Activated CD8-positive, alpha-beta T cell treated with anti-CD3 and anti-CD28 coated beads for 36 hours (primary cell): ENCODE data around the gene BAD. TPM values are rescaled to one million over a fixed set of nuclear protein-coding genes. Genes with fewer than 3 reads are reported as not detected.

Experiments used
- ATAC-seq: fragments of 200-7000 bp; cut with Tn5 transposase; one replicate; pipeline ENCODE4 v1.10.0; 2021; ENCODE audit warnings: mild to moderate bottlenecking, moderate library complexity
- CTCF ChIA-PET: fragments of 350-600 bp; sonication (Branson Sonifier 250); formaldehyde crosslinking; loops from one replicate; lab custom pipeline; 2021; ENCODE audit warnings: antibody characterized with exemption; lab: Charles Lee
- POLR2A ChIA-PET: fragments of 350-600 bp; sonication (Branson Sonifier 250); formaldehyde crosslinking; loops from one replicate; lab custom pipeline; 2021; ENCODE audit warnings: antibody characterized with exemption; lab: Charles Lee
- DNase-seq: peaks from one replicate; pipeline ENCODE4 v3.0.0-alpha.2; 2020
- H3K27ac Mint-ChIP-seq: one replicate; pipeline ENCODE4 v1.8.0; 2021; ENCODE audit warnings: mild to moderate bottlenecking, mixed read lengths
- H3K27me3 Mint-ChIP-seq: one replicate; pipeline ENCODE4 v1.8.0; 2021; ENCODE audit warnings: mixed read lengths
- H3K36me3 Mint-ChIP-seq: one replicate; pipeline ENCODE4 v1.8.0; 2021; ENCODE audit warnings: low read depth, mixed read lengths
- H3K4me1 Mint-ChIP-seq: one replicate; pipeline ENCODE4 v1.8.0; 2021; ENCODE audit warnings: low read depth, mixed read lengths
- H3K4me3 Mint-ChIP-seq: one replicate; pipeline ENCODE4 v1.8.0; 2021; ENCODE audit warnings: mild to moderate bottlenecking, moderate library complexity, mixed read lengths
- H3K9me3 Mint-ChIP-seq: one replicate; pipeline ENCODE4 v1.8.0; 2021; ENCODE audit warnings: mixed read lengths
- intact Hi-C: fragments of 100-400 bp; cut with micrococcal nuclease; formaldehyde crosslinking; loops from one replicate; pipeline ENCODE4 v1.10.0; 2022
- total RNA-seq, 2 experiments: library from RNA; stranded (reverse); gene quantifications; one replicate each; pipeline ENCODE4 v1.2.3, GENCODE V29; 2021
- TF ChIP-seq, protein P1 (sequence below): fragments of 200-600 bp; IDR thresholded peaks from one replicate; pipeline ENCODE4 v1.8.0; 2022; ENCODE audit warnings: antibody characterized with exemption, mild to moderate bottlenecking

BAD gene
- total RNA-seq, 2 experiments from 2014 or later, result 17.2 to 17.7 TPM

DNA sequence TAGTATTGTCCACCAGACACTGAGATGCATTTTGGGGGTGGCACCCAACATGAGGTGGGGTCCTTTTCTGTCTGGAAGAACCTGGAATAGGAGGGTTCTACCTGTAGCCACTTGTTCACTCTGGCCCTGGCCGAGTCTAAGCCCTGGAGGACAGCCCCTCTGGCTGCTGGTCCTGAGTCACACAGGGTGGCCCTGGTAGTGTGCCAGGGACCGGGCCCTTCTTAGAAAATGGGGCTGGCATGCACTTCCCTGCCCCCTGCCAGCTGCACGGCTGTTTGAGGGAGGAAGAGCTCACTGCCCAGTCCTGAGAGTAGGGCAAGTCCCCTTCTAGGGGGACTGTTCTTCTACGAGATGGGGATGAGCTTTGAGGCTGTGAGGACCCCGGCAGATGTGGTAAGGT, 31.0 kb downstream of the BAD start:
- DNase-seq, result no peak
- H3K36me3 Mint-ChIP-seq, result peaks cover 2% of the 10 kb centered on the region
- ChIA-PET CTCF (interaction anchor here (0.7 to 1.0 kb wide), 2 partner anchors 48 kb away, joined by 3 read pairs; no protein-coding TSS in a partner anchor), POLR2A (interaction anchor here (3.1 kb wide), 1 partner anchor 14 kb away, joined by 11 read pairs; no protein-coding TSS in a partner anchor)
- H3K27ac Mint-ChIP-seq, result no peak overlapping the region
- peaks cover 14% of the 10 kb centered on the region for H3K4me1 Mint-ChIP-seq
- H3K27me3 Mint-ChIP-seq, result no peaks in the 10 kb centered on the region
- H3K9me3 Mint-ChIP-seq, result no peaks in the 10 kb centered on the region
- peak overlapping the region; percentile 18 for H3K4me3 Mint-ChIP-seq
- intact Hi-C loops, result no loop called here
- no peak for ATAC-seq
- TF ChIP-seq, protein P1, sequence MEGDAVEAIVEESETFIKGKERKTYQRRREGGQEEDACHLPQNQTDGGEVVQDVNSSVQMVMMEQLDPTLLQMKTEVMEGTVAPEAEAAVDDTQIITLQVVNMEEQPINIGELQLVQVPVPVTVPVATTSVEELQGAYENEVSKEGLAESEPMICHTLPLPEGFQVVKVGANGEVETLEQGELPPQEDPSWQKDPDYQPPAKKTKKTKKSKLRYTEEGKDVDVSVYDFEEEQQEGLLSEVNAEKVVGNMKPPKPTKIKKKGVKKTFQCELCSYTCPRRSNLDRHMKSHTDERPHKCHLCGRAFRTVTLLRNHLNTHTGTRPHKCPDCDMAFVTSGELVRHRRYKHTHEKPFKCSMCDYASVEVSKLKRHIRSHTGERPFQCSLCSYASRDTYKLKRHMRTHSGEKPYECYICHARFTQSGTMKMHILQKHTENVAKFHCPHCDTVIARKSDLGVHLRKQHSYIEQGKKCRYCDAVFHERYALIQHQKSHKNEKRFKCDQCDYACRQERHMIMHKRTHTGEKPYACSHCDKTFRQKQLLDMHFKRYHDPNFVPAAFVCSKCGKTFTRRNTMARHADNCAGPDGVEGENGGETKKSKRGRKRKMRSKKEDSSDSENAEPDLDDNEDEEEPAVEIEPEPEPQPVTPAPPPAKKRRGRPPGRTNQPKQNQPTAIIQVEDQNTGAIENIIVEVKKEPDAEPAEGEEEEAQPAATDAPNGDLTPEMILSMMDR, result no peak

DNA sequence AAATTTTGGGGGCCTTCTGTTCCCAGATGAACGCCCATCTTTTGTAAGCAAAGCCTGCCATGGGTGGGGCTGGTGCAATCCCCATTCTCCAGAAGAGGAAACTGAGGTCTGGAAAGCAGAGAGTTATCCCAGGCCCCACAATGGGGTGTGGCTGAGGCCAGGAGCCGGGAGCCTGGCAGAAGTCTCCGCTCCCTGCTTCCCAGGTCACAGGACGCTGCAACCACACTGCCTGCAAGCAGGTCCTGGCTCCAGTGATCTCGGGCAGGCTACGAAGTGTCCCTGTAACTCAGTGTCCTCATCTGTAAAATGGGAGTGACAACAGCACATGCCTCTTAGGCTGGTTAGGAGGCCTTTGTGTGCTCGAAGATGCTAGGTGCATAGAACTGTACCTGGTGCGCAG, 31.4 kb downstream of the BAD start:
- CTCF ChIA-PET, result interaction anchor here (0.7 to 5.3 kb wide), 6 partner anchors 10 to 51 kb away, joined by 3 to 35 read pairs (median 12); no protein-coding TSS in a partner anchor
- H3K4me1 Mint-ChIP-seq, result peaks cover 14% of the 10 kb centered on the region
- H3K27ac Mint-ChIP-seq, result no peak overlapping the region

DNA sequence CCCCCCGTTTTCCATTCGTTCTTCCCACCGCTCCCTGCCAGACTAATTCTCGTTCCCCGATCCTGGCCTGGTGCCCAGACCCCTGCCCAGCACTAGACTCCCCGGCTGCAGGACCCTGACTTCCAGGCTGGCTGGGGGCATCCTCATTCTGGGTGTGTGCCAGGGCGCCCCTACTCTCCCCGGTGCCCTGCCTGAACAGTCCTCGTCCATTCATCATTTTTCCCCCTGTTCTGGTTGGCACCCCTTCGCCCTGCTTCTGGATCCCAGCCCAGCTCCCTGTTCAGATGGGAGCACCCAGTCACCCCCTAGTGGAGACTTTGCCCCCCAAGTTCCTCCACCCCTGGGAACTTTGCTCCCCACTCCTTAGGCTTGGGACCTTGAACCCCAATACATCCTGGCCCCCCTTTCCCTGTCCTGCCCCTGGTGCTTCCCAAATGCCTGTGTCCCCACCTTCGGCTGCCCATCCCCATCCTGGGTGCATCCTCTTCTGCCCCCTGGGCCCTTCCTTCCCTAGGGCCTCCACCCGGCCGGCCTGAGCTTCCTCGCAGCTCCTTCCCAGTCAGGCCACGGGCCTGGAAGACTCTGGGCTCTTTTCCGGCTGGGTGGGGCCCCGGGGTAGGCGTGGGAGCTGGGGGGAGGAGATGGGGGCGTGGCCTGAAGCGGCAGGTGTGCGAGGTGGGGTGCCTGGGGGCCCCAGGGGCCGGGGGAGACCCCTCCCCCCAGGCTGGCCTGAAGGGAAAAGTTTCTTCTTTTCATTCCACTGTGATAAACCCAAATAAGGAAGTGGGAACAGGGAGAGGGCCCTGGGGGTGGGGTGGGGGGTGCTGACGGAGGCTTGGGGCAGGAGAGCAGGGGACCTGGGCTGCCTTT, 32.2 kb downstream of the BAD start:
- ATAC-seq (no peak), DNase-seq (no peak)
- ChIA-PET POLR2A (interaction anchor here (1.0 to 10.0 kb wide), 4 partner anchors 17 to 48 kb away, joined by 3 to 132 read pairs (median 4); partner anchors contain the start of gene FERMT3), CTCF (interaction anchor here (0.6 to 5.3 kb wide), 16 partner anchors 9 to 103 kb away, joined by 3 to 42 read pairs (median 5); partner anchors contain the start of genes CATSPERZ, FERMT3, PRDX5 and TRMT112)
- Mint-ChIP-seq H3K4me3 (peak overlapping the region; percentile 90), H3K27me3 (no peaks in the 10 kb centered on the region), H3K36me3 (peaks cover 2% of the 10 kb centered on the region), H3K27ac (no peak overlapping the region), H3K9me3 (no peaks in the 10 kb centered on the region), H3K4me1 (peaks cover 16% of the 10 kb centered on the region)
- intact Hi-C loops, result no loop called here
- TF ChIP-seq, protein P1, result peak; percentile 31

More for the DNA sequence above, 31.4 kb downstream of the BAD start:
- no peak for DNase-seq
- ATAC-seq, result no peak
- POLR2A ChIA-PET, result interaction anchor here (1.7 to 10.0 kb wide), 3 partner anchors 15 to 46 kb away, joined by 5 to 132 read pairs (median 11); partner anchors contain the start of gene FERMT3
- H3K27me3 Mint-ChIP-seq, result no peaks in the 10 kb centered on the region
- TF ChIP-seq, protein P1, result no peak
- intact Hi-C loops, result no loop called here
- H3K4me3 Mint-ChIP-seq, result peak overlapping the region; percentile 18
- H3K36me3 Mint-ChIP-seq, result peaks cover 2% of the 10 kb centered on the region
- H3K9me3 Mint-ChIP-seq, result no peaks in the 10 kb centered on the region

DNA sequence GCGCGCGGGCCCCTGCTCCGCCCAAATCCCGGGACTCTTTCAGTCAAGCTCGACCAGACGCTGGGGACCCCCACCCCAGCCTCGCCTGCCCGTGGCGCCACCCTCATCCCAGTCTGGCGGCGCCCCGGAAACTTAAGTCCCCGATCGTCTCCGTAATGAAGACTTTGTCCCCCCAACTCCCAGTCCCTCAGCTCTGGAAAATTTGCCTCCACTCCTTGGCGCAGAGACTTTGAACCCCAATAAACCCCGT, 32.8 kb downstream of the BAD start:
- Mint-ChIP-seq H3K4me3 (peak overlapping the region; percentile 90), H3K27ac (no peak overlapping the region), H3K4me1 (peaks cover 16% of the 10 kb centered on the region), H3K36me3 (peaks cover 2% of the 10 kb centered on the region), H3K9me3 (no peaks in the 10 kb centered on the region), H3K27me3 (no peaks in the 10 kb centered on the region)
- ChIA-PET CTCF (interaction anchor here (0.6 to 5.3 kb wide), 16 partner anchors 9 to 103 kb away, joined by 3 to 42 read pairs (median 5); partner anchors contain the start of genes CATSPERZ, FERMT3, PRDX5 and TRMT112), POLR2A (interaction anchor here (1.0 to 10.0 kb wide), 4 partner anchors 18 to 47 kb away, joined by 3 to 132 read pairs (median 4); partner anchors contain the start of gene FERMT3)
- DNase-seq (no peak), ATAC-seq (no peak)
- TF ChIP-seq, protein P1, result no peak
- intact Hi-C loops, result no loop called here
